ENCODE data around the gene PLA2G12B.

The PLA2G12B gene

GRCh38 chr10:72888151-72888638 is 66.4 kb downstream of the PLA2G12B start:
- no peak for DNase-seq

- DNase-seq = no peak
Observed at GRCh38 chr10:72887043-72887442, 67.6 kb downstream of the PLA2G12B start.

- no peak for DNase-seq
Observed at GRCh38 chr10:72886621-72887020, 68.0 kb downstream of the PLA2G12B start.

GRCh38 chr10:72885953-72886352 is 68.7 kb downstream of the PLA2G12B start:
- DNase-seq = no peak

All from NCI-H774 (cell line).